ENCODE measurements around the gene GABRR3.

GABRR3 gene

GRCh38 chr3:97999994-98000393 is 35.1 kb downstream of the GABRR3 start:
- POLR2A ChIA-PET: no interaction called here
- no peak overlapping the region for H3K4me3 ChIP-seq (ENCODE audit: low read depth, low read length)
- no peak for DNase-seq (ENCODE audit: low read depth, low spot score)
- TF ChIP-seq CTCF (IDR thresholded peaks at IDR 0.05; ENCODE audit: insufficient read depth, low read length, missing control alignments): no peak
- CTCF ChIA-PET: no interaction called here

- H3K4me3 ChIP-seq (ENCODE audit: low read depth, low read length): no peak overlapping the region
- no peak for TF ChIP-seq CTCF (IDR thresholded peaks at IDR 0.05; ENCODE audit: insufficient read depth, low read length, missing control alignments)
- CTCF ChIA-PET: no interaction called here
- no peak for DNase-seq (ENCODE audit: low read depth, low spot score)
- POLR2A ChIA-PET: no interaction called here
Observed at GRCh38 chr3:97999103-97999502, 36.0 kb downstream of the GABRR3 start.

- no peak overlapping the region for H3K4me3 ChIP-seq (ENCODE audit: low read depth, low read length)
- ChIA-PET CTCF (interaction anchor here (1.0 kb wide), 1 partner anchor 23 kb away, joined by 5 read pairs; no protein-coding TSS in a partner anchor), POLR2A (no interaction called here)
- no peak for TF ChIP-seq CTCF (IDR thresholded peaks at IDR 0.05; ENCODE audit: insufficient read depth, low read length, missing control alignments)
- DNase-seq (ENCODE audit: low read depth, low spot score): no peak
Observed at GRCh38 chr3:97996988-97997387, 38.1 kb downstream of the GABRR3 start.

GRCh38 chr3:97994328-97994945 is 40.7 kb downstream of the GABRR3 start:
- H3K4me3 ChIP-seq (ENCODE audit: low read depth, low read length): no peak overlapping the region
- ChIA-PET POLR2A (no interaction called here), CTCF (no interaction called here)
- TF ChIP-seq CTCF (IDR thresholded peaks at IDR 0.05; ENCODE audit: insufficient read depth, low read length, missing control alignments): no peak
- DNase-seq (ENCODE audit: low read depth, low spot score): no peak

- no peak for TF ChIP-seq CTCF (IDR thresholded peaks at IDR 0.05; ENCODE audit: insufficient read depth, low read length, missing control alignments)
- CTCF ChIA-PET: no interaction called here
- DNase-seq (ENCODE audit: low read depth, low spot score): no peak
- H3K4me3 ChIP-seq (ENCODE audit: low read depth, low read length): no peak overlapping the region
- POLR2A ChIA-PET: no interaction called here
Observed at GRCh38 chr3:97993526-97993925, 41.6 kb downstream of the GABRR3 start.

- no peak for TF ChIP-seq CTCF (IDR thresholded peaks at IDR 0.05; ENCODE audit: insufficient read depth, low read length, missing control alignments)
- no peak overlapping the region for H3K4me3 ChIP-seq (ENCODE audit: low read depth, low read length)
- POLR2A ChIA-PET: no interaction called here
- CTCF ChIA-PET: no interaction called here
- no peak for DNase-seq (ENCODE audit: low read depth, low spot score)
Observed at GRCh38 chr3:97992547-97993173, 42.5 kb downstream of the GABRR3 start.

Measured in AG04449 (cell line).